ENCODE results near the gene ZNF766. TPM values are rescaled to one million over a fixed set of nuclear protein-coding genes. Genes with fewer than 3 reads are reported as not detected.
A peak's percentile ranks its signal among the peaks of the same experiment; 100 is the strongest.

Gene ZNF766
- 17.5 TPM for total RNA-seq
- long read RNA-seq, full-length matches to known transcripts = 28 of 34 reads
- long read RNA-seq, partial matches to known transcripts = 2 of 34 reads
- long read RNA-seq, other reads (novel, unspliced or antisense) = 4 of 34 reads

DNA sequence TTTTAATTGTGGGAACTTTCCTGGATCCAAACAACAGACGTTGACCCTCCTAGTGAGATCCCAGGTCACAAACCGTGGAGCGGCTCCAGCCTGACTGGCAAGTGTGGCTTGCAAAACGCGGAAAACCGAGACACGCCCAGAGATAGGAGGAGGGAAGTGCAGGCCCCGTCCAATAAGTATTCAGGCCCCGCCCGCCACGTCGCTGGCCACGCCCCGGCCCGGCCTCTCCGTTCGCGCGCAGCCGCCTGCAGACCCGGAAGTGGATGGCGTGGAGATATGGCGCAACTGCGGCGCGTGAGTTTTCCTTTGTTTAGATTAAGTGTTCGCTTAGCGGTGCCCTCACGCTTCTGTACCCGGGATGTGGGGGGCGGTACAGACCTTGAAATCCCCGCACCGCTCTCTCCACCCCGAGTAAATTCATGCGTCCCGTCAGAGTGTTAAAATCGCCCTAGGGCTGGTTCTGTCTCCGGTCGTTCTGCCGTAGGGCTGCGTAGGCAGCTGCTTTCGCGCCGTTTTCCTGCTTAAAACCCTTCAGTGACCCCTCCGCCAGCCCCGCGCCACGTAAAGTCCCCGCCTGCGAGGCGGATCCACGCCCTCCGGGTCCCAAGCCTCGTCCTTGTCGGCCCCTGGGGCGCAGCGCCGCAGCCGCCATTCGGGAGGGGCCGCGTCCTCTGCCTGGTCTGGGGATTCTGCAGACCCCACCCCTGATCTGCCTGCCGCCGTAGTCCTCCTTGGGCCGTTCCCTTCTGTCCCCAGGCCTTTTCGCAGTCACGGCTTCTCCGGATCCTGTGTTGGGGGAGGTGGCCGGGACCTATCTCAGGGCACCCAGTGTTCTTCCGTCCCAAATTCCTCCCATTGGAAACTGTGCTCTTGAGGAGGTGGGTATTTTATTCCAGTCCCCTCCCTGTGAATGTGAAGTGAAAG lies at the start of gene ZNF766:
ZNF766 (plus strand) TSS at position 250 of the 924 bp plus-strand sequence; CDS start at position 277, 27 bp downstream.
- no peaks in the 10 kb centered on the region for H3K36me3 ChIP-seq
- TF ChIP-seq, protein P1, sequence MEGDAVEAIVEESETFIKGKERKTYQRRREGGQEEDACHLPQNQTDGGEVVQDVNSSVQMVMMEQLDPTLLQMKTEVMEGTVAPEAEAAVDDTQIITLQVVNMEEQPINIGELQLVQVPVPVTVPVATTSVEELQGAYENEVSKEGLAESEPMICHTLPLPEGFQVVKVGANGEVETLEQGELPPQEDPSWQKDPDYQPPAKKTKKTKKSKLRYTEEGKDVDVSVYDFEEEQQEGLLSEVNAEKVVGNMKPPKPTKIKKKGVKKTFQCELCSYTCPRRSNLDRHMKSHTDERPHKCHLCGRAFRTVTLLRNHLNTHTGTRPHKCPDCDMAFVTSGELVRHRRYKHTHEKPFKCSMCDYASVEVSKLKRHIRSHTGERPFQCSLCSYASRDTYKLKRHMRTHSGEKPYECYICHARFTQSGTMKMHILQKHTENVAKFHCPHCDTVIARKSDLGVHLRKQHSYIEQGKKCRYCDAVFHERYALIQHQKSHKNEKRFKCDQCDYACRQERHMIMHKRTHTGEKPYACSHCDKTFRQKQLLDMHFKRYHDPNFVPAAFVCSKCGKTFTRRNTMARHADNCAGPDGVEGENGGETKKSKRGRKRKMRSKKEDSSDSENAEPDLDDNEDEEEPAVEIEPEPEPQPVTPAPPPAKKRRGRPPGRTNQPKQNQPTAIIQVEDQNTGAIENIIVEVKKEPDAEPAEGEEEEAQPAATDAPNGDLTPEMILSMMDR (IDR thresholded peaks at IDR 0.05) = no peak
- peaks cover 23% of the 10 kb centered on the region for H3K4me1 ChIP-seq
- no peaks in the 10 kb centered on the region for H3K27me3 ChIP-seq
- peak within 1 kb of the TSS; percentile 100 for H3K4me3 ChIP-seq
- peak within 1 kb of the TSS; percentile 99 for H3K27ac ChIP-seq
- ATAC-seq = peak; percentile 100
- peak; percentile 99 for DNase-seq
- intact Hi-C loops (cut with DNase I) = no loop called here
- H3K9me3 ChIP-seq = no peaks in the 10 kb centered on the region

DNA sequence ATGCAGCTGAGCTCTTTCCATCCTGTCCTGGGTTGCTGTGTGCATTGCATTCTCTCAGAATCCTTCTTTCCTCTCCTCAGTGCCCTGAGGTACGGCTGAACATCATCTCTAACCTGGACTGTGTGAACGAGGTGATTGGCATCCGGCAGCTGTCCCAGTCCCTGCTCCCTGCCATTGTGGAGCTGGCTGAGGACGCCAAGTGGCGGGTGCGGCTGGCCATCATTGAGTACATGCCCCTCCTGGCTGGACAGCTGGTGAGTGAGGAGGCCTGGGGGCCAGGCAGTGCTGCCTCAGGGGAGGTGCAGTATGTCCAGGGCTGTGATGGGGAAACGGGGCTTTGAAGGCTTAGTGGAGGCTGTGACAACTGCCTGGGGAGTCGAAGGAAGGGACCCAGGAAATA lies 49.8 kb upstream of the ZNF766 start:
- peaks cover 100% of the 10 kb centered on the region for H3K36me3 ChIP-seq

DNA sequence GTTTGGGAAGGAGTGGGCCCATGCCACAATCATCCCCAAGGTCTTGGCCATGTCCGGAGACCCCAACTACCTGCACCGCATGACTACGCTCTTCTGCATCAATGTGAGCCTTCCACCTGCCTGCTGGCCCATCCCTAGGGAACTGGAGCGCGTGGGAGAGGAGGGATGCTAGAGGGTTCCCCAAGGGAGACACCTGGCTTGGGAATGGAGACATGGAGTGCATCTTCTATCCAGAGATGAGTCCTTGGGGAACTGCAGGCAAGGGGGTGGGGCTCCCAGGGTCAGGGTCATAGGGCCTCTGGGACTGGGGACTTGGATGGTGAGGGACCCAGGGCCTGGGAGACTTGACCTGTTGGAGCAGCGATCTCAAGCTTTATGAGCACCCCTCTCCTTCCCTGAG lies 48.4 kb upstream of the ZNF766 start:
- no peaks in the 10 kb centered on the region for H3K27me3 ChIP-seq
- intact Hi-C loops (cut with DNase I) = no loop called here
- H3K4me3 ChIP-seq = no peak overlapping the region
- no peak overlapping the region for H3K27ac ChIP-seq
- H3K9me3 ChIP-seq = no peaks in the 10 kb centered on the region
- TF ChIP-seq, protein P1 (IDR thresholded peaks at IDR 0.05) = no peak
- ATAC-seq (no peak), DNase-seq (no peak)
- H3K4me1 ChIP-seq = no peaks in the 10 kb centered on the region
- peaks cover 100% of the 10 kb centered on the region for H3K36me3 ChIP-seq

More for the DNA sequence above, 49.8 kb upstream of the ZNF766 start:
- Histone ChIP-seq H3K4me3 (no peak overlapping the region), H3K27ac (no peak overlapping the region), H3K27me3 (no peaks in the 10 kb centered on the region), H3K9me3 (no peaks in the 10 kb centered on the region), H3K4me1 (no peaks in the 10 kb centered on the region)
- DNase-seq = no peak
- TF ChIP-seq, protein P1 (IDR thresholded peaks at IDR 0.05) = no peak
- ATAC-seq = no peak
- intact Hi-C loops (cut with DNase I) = no loop called here

DNA sequence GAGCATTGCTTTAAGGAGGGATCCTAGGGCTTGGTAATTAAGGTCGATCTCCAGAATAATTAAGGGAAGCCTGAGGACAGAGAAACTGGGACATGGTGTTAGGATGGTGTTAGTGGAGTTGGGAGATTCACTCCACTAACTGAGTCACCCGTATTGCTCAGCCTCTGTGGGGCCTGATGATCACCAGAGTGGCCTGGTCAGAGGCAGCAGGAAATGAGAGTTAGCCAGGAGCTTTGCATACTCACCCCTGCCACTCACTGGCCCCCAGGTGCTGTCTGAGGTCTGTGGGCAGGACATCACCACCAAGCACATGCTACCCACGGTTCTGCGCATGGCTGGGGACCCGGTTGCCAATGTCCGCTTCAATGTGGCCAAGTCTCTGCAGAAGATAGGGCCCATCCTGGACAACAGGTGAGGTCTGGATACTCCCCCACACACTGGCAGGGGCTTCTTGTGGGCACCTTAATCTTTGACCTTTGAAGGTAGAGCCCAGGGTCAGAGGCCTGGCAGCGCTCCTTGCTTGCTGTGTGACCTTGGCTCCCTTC lies 47.5 kb upstream of the ZNF766 start:
- no peak for ATAC-seq
- Histone ChIP-seq H3K9me3 (no peaks in the 10 kb centered on the region), H3K27ac (no peak overlapping the region), H3K4me1 (no peaks in the 10 kb centered on the region), H3K4me3 (no peak overlapping the region), H3K36me3 (peaks cover 100% of the 10 kb centered on the region), H3K27me3 (no peaks in the 10 kb centered on the region)
- DNase-seq = no peak
- intact Hi-C loops (cut with DNase I) = no loop called here
- TF ChIP-seq, protein P1 (IDR thresholded peaks at IDR 0.05) = no peak

DNA sequence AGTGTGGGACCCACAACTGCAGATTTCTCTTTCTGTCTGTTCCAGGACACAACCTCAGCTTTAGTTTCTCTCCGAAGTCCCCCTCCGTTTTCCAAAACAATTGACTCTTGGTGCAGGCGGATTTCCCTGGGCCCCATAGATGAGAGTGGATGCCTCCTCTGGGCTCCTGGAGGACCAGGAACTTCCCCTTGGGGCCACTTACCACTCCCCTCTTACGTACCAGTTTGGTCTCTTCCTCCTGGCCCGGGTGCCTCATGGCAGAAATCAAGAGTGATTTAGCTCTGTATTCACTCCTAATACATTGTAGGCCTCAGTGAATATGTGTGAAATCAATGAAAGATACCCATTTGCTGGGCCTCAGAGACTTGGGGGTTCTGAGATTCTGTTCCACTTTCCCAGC lies 45.2 kb upstream of the ZNF766 start:
- Histone ChIP-seq H3K9me3 (no peaks in the 10 kb centered on the region), H3K4me1 (no peaks in the 10 kb centered on the region), H3K4me3 (no peak overlapping the region), H3K36me3 (peaks cover 98% of the 10 kb centered on the region), H3K27ac (no peak overlapping the region), H3K27me3 (no peaks in the 10 kb centered on the region)
- ATAC-seq = no peak
- no peak for DNase-seq
- intact Hi-C loops (cut with DNase I) = no loop called here
- TF ChIP-seq, protein P1 (IDR thresholded peaks at IDR 0.05) = no peak

All from upper lobe of right lung (tissue), 1 donor.